ENCODE measurements around the gene LCE4A.

- no peak for TF ChIP-seq ZBTB7A (IDR thresholded peaks at IDR 0.05; ENCODE audit: low read depth)
- no peak for TF ChIP-seq REST (IDR thresholded peaks at IDR 0.05; ENCODE audit: low read depth)
- no peak for TF ChIP-seq YY1 (IDR thresholded peaks at IDR 0.05; ENCODE audit: low read depth)
- no peak for TF ChIP-seq CREB1 (IDR thresholded peaks at IDR 0.05; ENCODE audit: low read depth)
- no peak for TF ChIP-seq FOXM1 (IDR thresholded peaks at IDR 0.05; ENCODE audit: borderline replicate concordance, low read depth)
- TF ChIP-seq MAX (IDR thresholded peaks at IDR 0.05), result no peak
- no peak for TF ChIP-seq EGR1 (IDR thresholded peaks at IDR 0.05)
- TF ChIP-seq TEAD4 (IDR thresholded peaks at IDR 0.05), result no peak
- no peak for TF ChIP-seq EP300 (IDR thresholded peaks at IDR 0.05; ENCODE audit: borderline replicate concordance)
- TF ChIP-seq CEBPB (IDR thresholded peaks at IDR 0.05), result no peak
- TF ChIP-seq TAF1 (IDR thresholded peaks at IDR 0.05; ENCODE audit: low read depth), result no peak
- no peak for TF ChIP-seq NFIC (IDR thresholded peaks at IDR 0.05)
- TF ChIP-seq USF1 (IDR thresholded peaks at IDR 0.05), result no peak
These were observed 28.5 kb upstream of the LCE4A start for GRCh38 chr1:152679459-152679858.
